Panc1 (cell line): ENCODE data around the gene ATG16L2. TPM values are rescaled to one million over a fixed set of nuclear protein-coding genes. Genes with fewer than 3 reads are reported as not detected.

Source experiments
- ATAC-seq: fragments of 200-7000 bp; cut with Tn5 transposase; 2 replicates; pipeline ENCODE4 v1.9.1; 2020; ENCODE audit warnings: mild to moderate bottlenecking, moderate library complexity
- BruUV-seq: library from RNA; stranded (reverse); fragments of 400-500 nt; replicated peaks from 2 replicates; lab custom pipeline; 2021; lab: Mats Ljungman, UMichigan
- CTCF ChIA-PET: fragments of 300-600 bp; sonication (Branson Sonifier 250); formaldehyde crosslinking; loops from one replicate; lab custom pipeline; 2022; ENCODE audit warnings: antibody characterized with exemption; lab: Charles Lee
- POLR2A ChIA-PET: fragments of 300-600 bp; sonication (Branson Sonifier 250); formaldehyde crosslinking; loops from one replicate; lab custom pipeline; 2022; ENCODE audit warnings: antibody characterized with exemption; lab: Charles Lee
- DNase-seq: peaks from one replicate; pipeline ENCODE4 v3.0.0-alpha.2; 2010; ENCODE audit warnings: low read depth, low spot score
- H3K27ac ChIP-seq: 2 replicates; pipeline ENCODE4 v1.5.1; 2011; ENCODE audit warnings: mild to moderate bottlenecking, low read length, inconsistent platforms
- H3K27me3 ChIP-seq: fragments of 200-500 bp; sonication (Bioruptor generic); 2 replicates; pipeline ENCODE4 v1.6.0; 2014; ENCODE audit warnings: low read length, inconsistent platforms; ENCODE audit not compliant: control insufficient read depth, insufficient read depth
- H3K36me3 ChIP-seq: fragments of 200-500 bp; sonication (Bioruptor generic); 2 replicates; pipeline ENCODE4 v1.5.1; 2014; ENCODE audit warnings: inconsistent platforms, mild to moderate bottlenecking, low read length, moderate library complexity; ENCODE audit not compliant: control insufficient read depth, insufficient read depth
- H3K4me1 ChIP-seq: 2 replicates; pipeline ENCODE4 v1.5.1; 2011; ENCODE audit warnings: inconsistent platforms, mild to moderate bottlenecking, low read length, moderate library complexity; ENCODE audit not compliant: control insufficient read depth, insufficient read depth
- H3K4me3 ChIP-seq, 2 experiments: 2 replicates each; pipeline ENCODE4 v1.5.1; 2011 to 2012; ENCODE audit warnings: low read depth in 2 of 2, low read length in 2 of 2, mild to moderate bottlenecking in 2 of 2, inconsistent platforms in 1 of 2, moderate library complexity in 1 of 2
- H3K9me3 ChIP-seq: fragments of 200-500 bp; sonication (Bioruptor generic); 2 replicates; pipeline ENCODE4 v1.5.1; 2014; ENCODE audit warnings: low read depth, mild to moderate bottlenecking, inconsistent platforms, low read length, moderate library complexity; ENCODE audit not compliant: control insufficient read depth, insufficient read depth
- CTCF ChIP-seq: fragments of 450-650 bp; IDR thresholded peaks from 2 replicates; pipeline ENCODE4 v1.5.1; 2017; ENCODE audit warnings: mild to moderate bottlenecking
- POLR2AphosphoS5 ChIP-seq: IDR thresholded peaks from 2 replicates; pipeline ENCODE4 v1.6.1; 2012; ENCODE audit warnings: mild to moderate bottlenecking, low read depth, low read length, moderate library complexity
- REST ChIP-seq, 2 experiments: IDR thresholded peaks; 2 replicates each; pipeline ENCODE4 v1.6.1; 2011 to 2012; ENCODE audit warnings: low read depth in 2 of 2, control low read depth in 1 of 2, low read length in 1 of 2, mild to moderate bottlenecking in 1 of 2, moderate library complexity in 1 of 2; ENCODE audit not compliant: insufficient read depth in 1 of 2
- SIN3A ChIP-seq: IDR thresholded peaks from 2 replicates; pipeline ENCODE4 v1.6.1; 2012; ENCODE audit warnings: low read depth, mild to moderate bottlenecking, low read length, moderate library complexity, borderline replicate concordance; ENCODE audit not compliant: insufficient read depth
- TCF7L2 ChIP-seq: IDR thresholded peaks from 2 replicates; pipeline ENCODE4 v1.6.1; 2011; ENCODE audit warnings: mild to moderate bottlenecking, low read depth, low read length, inconsistent platforms
- in situ Hi-C: cut with HindIII; loops from 2 replicates; pipeline ENCODE4 v1.10.0; 2016; ENCODE audit warnings: low sequenced_read_pairs, low pct_unique_long_range_greater_than_20kb
- intact Hi-C: fragments of 100-400 bp; cut with micrococcal nuclease; formaldehyde crosslinking; loops from one replicate; pipeline ENCODE4 v1.10.0; 2022; ENCODE audit not compliant: unreplicated experiment
- total RNA-seq: library from RNA; stranded (reverse); gene quantifications from one replicate; pipeline ENCODE4 v1.2.1, GENCODE V29; 2021; ENCODE audit not compliant: unreplicated experiment

Gene ATG16L2
- total RNA-seq, 1 experiment from 2014 or later, result 14.6 TPM

- intact Hi-C loops (no loop called here), in situ Hi-C loops (no loop called here)
- Histone ChIP-seq H3K9me3 (no peaks in the 10 kb centered on the region), H3K27ac (no peak overlapping the region), H3K27me3 (no peaks in the 10 kb centered on the region), H3K4me3 (no peak overlapping the region), H3K4me1 (no peaks in the 10 kb centered on the region), H3K36me3 (no peaks in the 10 kb centered on the region)
- no TSS peak for BruUV-seq
- ATAC-seq (no peak), DNase-seq (no peak)
- no peak for TF ChIP-seq CTCF
- no peak for TF ChIP-seq POLR2AphosphoS5
- no peak for TF ChIP-seq REST (IDR thresholded peaks at IDR 0.05; ENCODE audit: insufficient read depth in 1 of 2, low read depth in 2 of 2, low read length in 1 of 2)
- TF ChIP-seq TCF7L2, result no peak
- no peak for TF ChIP-seq SIN3A
- CTCF ChIA-PET, result no interaction called here
- POLR2A ChIA-PET, result interaction anchor here (0.7 kb wide), 1 partner anchor 544 kb away, joined by 3 read pairs; no protein-coding TSS in a partner anchor
Observed at GRCh38 chr11:72863091-72863490, 48.9 kb downstream of the ATG16L2 start.

GRCh38 chr11:72863916-72864315 lies 49.7 kb downstream of the ATG16L2 start:
- Histone ChIP-seq H3K36me3 (no peaks in the 10 kb centered on the region), H3K4me3 (no peak overlapping the region), H3K27ac (no peak overlapping the region), H3K27me3 (no peaks in the 10 kb centered on the region), H3K9me3 (no peaks in the 10 kb centered on the region), H3K4me1 (no peaks in the 10 kb centered on the region)
- intact Hi-C loops, result no loop called here
- ChIA-PET CTCF (no interaction called here), POLR2A (no interaction called here)
- DNase-seq (no peak), ATAC-seq (no peak)
- BruUV-seq, result no TSS peak
- no peak for TF ChIP-seq POLR2AphosphoS5
- TF ChIP-seq CTCF, result no peak
- TF ChIP-seq REST (IDR thresholded peaks at IDR 0.05; ENCODE audit: insufficient read depth in 1 of 2, low read depth in 2 of 2, low read length in 1 of 2), result no peak
- no peak for TF ChIP-seq TCF7L2
- no peak for TF ChIP-seq SIN3A
- in situ Hi-C loops, result no loop called here
